Measurements from ENCODE around the gene RIMBP2. TPM values are rescaled to one million over a fixed set of nuclear protein-coding genes. Genes with fewer than 3 reads are reported as not detected.

The RIMBP2 gene
- total and polyA plus RNA-seq, 7 experiments from 2014 or later: 0.05 TPM; not detected in 6

DNA sequence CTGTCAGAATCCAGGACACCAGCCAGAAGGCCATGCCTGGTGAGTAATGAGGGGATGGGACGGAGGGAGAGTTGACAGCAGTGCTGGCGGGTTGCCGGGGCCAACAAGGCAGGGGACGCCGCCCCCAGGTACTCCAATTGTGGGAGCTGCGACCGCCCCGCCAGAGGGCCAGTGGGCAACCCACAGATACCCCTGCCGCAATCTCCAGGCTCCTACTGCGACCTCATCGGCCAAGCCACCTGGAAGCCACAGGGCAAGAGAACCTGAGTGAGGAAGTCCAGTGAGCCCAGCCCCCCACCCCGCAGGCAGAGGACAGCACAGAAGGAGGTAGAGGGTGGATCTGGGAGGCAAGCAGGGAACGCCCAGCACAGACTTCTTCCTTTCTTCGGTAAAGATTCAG is 103.0 kb downstream of the RIMBP2 start:
- intact Hi-C loops (cut with micrococcal nuclease): no loop called here
- Mint-ChIP-seq H3K4me3 (no peak overlapping the region), H3K9me3 (peaks cover 0 to 2% (median 0%) of the 10 kb centered on the region in 11 donors), H3K4me1 (peaks cover 0 to 1% (median 0%) of the 10 kb centered on the region in 7 donors), H3K36me3 (no peaks in the 10 kb centered on the region), H3K27ac (no peak overlapping the region), H3K27me3 (peaks cover 0 to 7% (median 0%) of the 10 kb centered on the region in 5 donors)
- H3K9me3 ChIP-seq (ENCODE audit: control insufficient read depth in 2 of 3, low read length in 3 of 3): no peaks in the 10 kb centered on the region
- DNase-seq: no peak
- no peak overlapping the region for H3K4me3 ChIP-seq (ENCODE audit: low read length)
- no peaks in the 10 kb centered on the region for H3K4me1 ChIP-seq (ENCODE audit: control insufficient read depth in 2 of 2, insufficient read depth in 2 of 2, low read length in 2 of 2)
- ATAC-seq: no peak
- ChIA-PET POLR2A (no interaction called here), CTCF (no interaction called here)
- H3K36me3 ChIP-seq (ENCODE audit: control insufficient read depth in 2 of 3, insufficient read depth in 3 of 3, low read length in 3 of 3): no peaks in the 10 kb centered on the region
- no peak overlapping the region for H3K27ac ChIP-seq (ENCODE audit: low read depth, low read length)
- H3K27me3 ChIP-seq (ENCODE audit: control insufficient read depth in 2 of 2, insufficient read depth in 2 of 2, low read length in 2 of 2): no peaks in the 10 kb centered on the region

DNA sequence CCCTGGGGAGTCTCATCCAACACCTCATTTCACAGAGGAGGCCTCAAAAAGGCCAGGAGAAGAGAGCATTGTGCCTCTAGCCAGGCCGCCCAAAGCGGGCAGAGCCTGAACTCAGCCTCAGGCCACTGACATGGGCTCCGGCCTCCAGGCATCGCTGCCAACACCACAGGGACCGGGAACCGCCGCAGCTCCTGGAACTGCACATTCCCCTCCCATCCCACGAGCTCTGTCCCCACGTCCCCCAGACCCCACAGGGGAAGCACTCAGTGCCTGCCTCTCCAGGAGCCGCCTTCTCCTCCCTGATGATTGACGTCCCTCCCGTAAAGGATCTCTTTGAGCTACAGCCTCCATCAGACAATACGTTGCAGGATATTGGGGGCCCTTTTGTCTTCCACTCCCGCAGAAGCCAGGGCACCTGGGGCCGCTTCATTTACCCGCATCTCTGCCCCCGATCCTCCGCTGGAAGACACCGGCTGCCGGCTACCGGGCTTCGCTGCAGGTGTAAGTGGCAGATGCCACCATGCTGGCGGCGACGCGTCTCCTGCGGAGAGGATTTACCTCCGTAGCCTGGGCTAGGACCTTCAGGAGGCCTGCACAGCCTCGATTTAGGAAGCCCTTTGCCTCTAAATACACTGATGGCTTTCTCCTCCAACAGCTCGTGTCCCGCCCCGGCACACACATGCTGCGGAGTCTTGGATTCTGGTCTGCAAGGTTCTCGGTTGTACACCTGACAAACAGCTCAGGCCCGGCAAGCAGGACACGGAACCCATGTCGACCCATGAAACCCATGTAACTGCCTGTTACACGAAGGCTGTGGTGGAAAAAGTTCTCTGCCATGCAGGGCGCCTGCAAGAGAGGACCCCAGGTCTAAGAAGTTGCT is 104.8 kb downstream of the RIMBP2 start:
- no peaks in the 10 kb centered on the region for H3K9me3 ChIP-seq (ENCODE audit: control insufficient read depth in 2 of 3, low read length in 3 of 3)
- no peak overlapping the region for H3K4me3 Mint-ChIP-seq
- H3K36me3 Mint-ChIP-seq: no peaks in the 10 kb centered on the region
- H3K36me3 ChIP-seq (ENCODE audit: control insufficient read depth in 2 of 3, insufficient read depth in 3 of 3, low read length in 3 of 3): no peaks in the 10 kb centered on the region
- ChIA-PET CTCF (no interaction called here), POLR2A (no interaction called here)
- peaks cover 0 to 4% (median 0%) of the 10 kb centered on the region in 5 donors for H3K27me3 Mint-ChIP-seq
- no peak overlapping the region for H3K27ac Mint-ChIP-seq
- DNase-seq (no peak), ATAC-seq (no peak)
- intact Hi-C loops (cut with micrococcal nuclease): no loop called here
- H3K27me3 ChIP-seq (ENCODE audit: control insufficient read depth in 2 of 2, insufficient read depth in 2 of 2, low read length in 2 of 2): no peaks in the 10 kb centered on the region
- H3K27ac ChIP-seq (ENCODE audit: low read depth, low read length): no peak overlapping the region
- peaks cover 0 to 1% (median 0%) of the 10 kb centered on the region in 7 donors for H3K4me1 Mint-ChIP-seq
- H3K4me1 ChIP-seq (ENCODE audit: control insufficient read depth in 2 of 2, insufficient read depth in 2 of 2, low read length in 2 of 2): no peaks in the 10 kb centered on the region
- no peak overlapping the region for H3K4me3 ChIP-seq (ENCODE audit: low read length)
- peaks cover 0 to 2% (median 0%) of the 10 kb centered on the region in 11 donors for H3K9me3 Mint-ChIP-seq

DNA sequence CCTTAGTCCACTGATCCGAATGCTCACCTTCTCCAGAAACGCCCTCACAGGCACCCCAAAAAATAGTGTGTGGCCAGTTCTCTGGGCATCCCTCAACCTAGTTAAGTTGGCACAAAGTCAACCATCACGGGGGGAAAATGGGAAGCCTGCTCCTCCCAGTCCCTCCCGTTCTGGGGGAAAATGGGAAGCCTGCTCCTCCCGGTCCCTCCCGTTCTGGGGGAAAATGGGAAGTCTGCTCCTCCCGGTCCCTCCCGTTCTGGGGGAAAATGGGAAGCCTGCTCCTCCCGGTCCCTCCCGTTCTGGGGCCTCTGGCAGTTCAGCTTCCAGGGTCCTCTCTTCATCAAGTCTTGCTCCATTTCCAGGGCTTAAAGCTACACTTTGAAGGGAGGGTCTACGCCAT is 106.1 kb downstream of the RIMBP2 start:
- Mint-ChIP-seq H3K4me1 (peaks cover 0 to 1% (median 0%) of the 10 kb centered on the region in 7 donors), H3K27me3 (no peaks in the 10 kb centered on the region), H3K36me3 (no peaks in the 10 kb centered on the region), H3K27ac (no peak overlapping the region), H3K9me3 (no peaks in the 10 kb centered on the region), H3K4me3 (no peak overlapping the region)
- Histone ChIP-seq H3K27me3 (ENCODE audit: control insufficient read depth in 2 of 2, insufficient read depth in 2 of 2, low read length in 2 of 2) (no peaks in the 10 kb centered on the region), H3K36me3 (ENCODE audit: control insufficient read depth in 2 of 3, insufficient read depth in 3 of 3, low read length in 3 of 3) (no peaks in the 10 kb centered on the region), H3K4me3 (ENCODE audit: low read length) (no peak overlapping the region), H3K4me1 (ENCODE audit: control insufficient read depth in 2 of 2, insufficient read depth in 2 of 2, low read length in 2 of 2) (no peaks in the 10 kb centered on the region), H3K27ac (ENCODE audit: low read depth, low read length) (no peak overlapping the region), H3K9me3 (ENCODE audit: control insufficient read depth in 2 of 3, low read length in 3 of 3) (no peaks in the 10 kb centered on the region)
- intact Hi-C loops (cut with micrococcal nuclease): no loop called here
- CTCF ChIA-PET: no interaction called here
- DNase-seq: no peak
- POLR2A ChIA-PET: interaction anchor here (0.7 kb wide), 1 partner anchor 43 kb away, joined by 5 read pairs; no protein-coding TSS in a partner anchor
- no peak for ATAC-seq

DNA sequence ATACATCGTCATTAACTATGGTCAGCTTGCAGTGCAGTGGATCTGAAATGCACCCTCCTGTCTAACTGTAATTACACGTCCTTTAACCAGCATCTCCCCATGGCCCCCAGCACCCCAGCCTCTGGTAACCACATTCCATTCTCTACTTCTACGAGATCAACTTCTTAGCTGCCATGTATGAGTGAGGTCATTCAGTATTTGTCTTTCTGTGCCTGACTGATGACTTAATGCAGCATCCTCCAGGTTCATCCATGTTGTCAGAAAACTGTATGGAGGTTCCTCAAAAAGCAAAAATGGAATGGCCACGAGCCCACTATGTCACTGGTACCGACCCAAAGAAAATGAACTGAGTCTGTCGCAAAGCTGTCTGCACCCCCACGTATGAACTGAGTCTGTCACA is 107.3 kb downstream of the RIMBP2 start:
- Histone ChIP-seq H3K4me3 (ENCODE audit: low read length) (no peak overlapping the region), H3K36me3 (ENCODE audit: control insufficient read depth in 2 of 3, insufficient read depth in 3 of 3, low read length in 3 of 3) (no peaks in the 10 kb centered on the region), H3K9me3 (ENCODE audit: control insufficient read depth in 2 of 3, low read length in 3 of 3) (no peaks in the 10 kb centered on the region), H3K27ac (ENCODE audit: low read depth, low read length) (no peak overlapping the region), H3K27me3 (ENCODE audit: control insufficient read depth in 2 of 2, insufficient read depth in 2 of 2, low read length in 2 of 2) (no peaks in the 10 kb centered on the region), H3K4me1 (ENCODE audit: control insufficient read depth in 2 of 2, insufficient read depth in 2 of 2, low read length in 2 of 2) (no peaks in the 10 kb centered on the region)
- H3K4me1 Mint-ChIP-seq: peaks cover 0 to 1% (median 0%) of the 10 kb centered on the region in 7 donors
- H3K9me3 Mint-ChIP-seq: no peaks in the 10 kb centered on the region
- no peak overlapping the region for H3K27ac Mint-ChIP-seq
- no peak overlapping the region for H3K4me3 Mint-ChIP-seq
- no peak for ATAC-seq
- POLR2A ChIA-PET: no interaction called here
- H3K27me3 Mint-ChIP-seq: no peaks in the 10 kb centered on the region
- CTCF ChIA-PET: no interaction called here
- intact Hi-C loops (cut with micrococcal nuclease): no loop called here
- no peaks in the 10 kb centered on the region for H3K36me3 Mint-ChIP-seq
- no peak for DNase-seq

DNA sequence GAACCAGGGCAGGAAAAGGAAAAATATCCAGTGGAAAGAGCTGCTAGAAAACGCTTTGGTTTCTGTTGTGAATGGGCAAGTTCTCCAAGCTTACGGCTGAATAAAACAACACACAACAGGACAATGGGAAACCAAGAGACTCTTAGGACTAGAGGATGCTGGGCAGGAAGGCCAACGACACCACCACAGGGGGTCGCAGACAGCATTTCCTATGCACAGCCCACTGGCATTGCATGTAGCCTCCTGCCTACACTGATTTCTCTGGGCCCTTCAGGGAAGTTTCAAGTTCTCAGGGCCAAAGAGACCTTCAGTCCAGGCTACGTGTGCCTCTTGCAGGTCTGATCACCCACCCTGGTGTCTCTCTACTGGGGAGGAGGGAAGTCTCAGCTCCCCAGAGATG is 108.0 kb downstream of the RIMBP2 start:
- Histone ChIP-seq H3K4me3 (ENCODE audit: low read length) (no peak overlapping the region), H3K27me3 (ENCODE audit: control insufficient read depth in 2 of 2, insufficient read depth in 2 of 2, low read length in 2 of 2) (no peaks in the 10 kb centered on the region), H3K4me1 (ENCODE audit: control insufficient read depth in 2 of 2, insufficient read depth in 2 of 2, low read length in 2 of 2) (no peaks in the 10 kb centered on the region), H3K9me3 (ENCODE audit: control insufficient read depth in 2 of 3, low read length in 3 of 3) (no peaks in the 10 kb centered on the region), H3K27ac (ENCODE audit: low read depth, low read length) (no peak overlapping the region), H3K36me3 (ENCODE audit: control insufficient read depth in 2 of 3, insufficient read depth in 3 of 3, low read length in 3 of 3) (no peaks in the 10 kb centered on the region)
- H3K9me3 Mint-ChIP-seq: no peaks in the 10 kb centered on the region
- ATAC-seq: no peak
- DNase-seq: no peak
- no peak overlapping the region for H3K27ac Mint-ChIP-seq
- no peaks in the 10 kb centered on the region for H3K27me3 Mint-ChIP-seq
- H3K4me3 Mint-ChIP-seq: no peak overlapping the region
- peaks cover 0 to 1% (median 0%) of the 10 kb centered on the region in 7 donors for H3K4me1 Mint-ChIP-seq
- ChIA-PET POLR2A (no interaction called here), CTCF (no interaction called here)
- no peaks in the 10 kb centered on the region for H3K36me3 Mint-ChIP-seq
- intact Hi-C loops (cut with micrococcal nuclease): no loop called here

DNA sequence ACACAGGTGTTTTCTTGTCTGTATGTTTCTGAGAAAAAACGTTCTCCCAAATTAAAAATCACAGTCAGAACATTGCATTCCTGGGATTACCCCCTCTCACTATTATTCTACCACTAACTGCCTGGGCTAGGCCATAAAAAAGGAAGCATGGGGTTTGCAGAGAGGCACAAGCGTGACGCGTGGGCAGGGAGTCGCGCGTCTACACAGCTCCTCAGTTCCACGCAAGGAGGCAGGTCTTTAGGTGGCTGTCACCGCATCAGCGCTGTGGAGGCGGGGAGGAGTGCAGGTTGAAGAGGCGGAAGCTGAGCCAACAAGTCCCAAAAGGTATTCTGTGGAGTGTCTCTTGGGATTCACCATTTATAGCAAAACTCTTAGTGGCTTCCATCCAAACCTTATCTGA is 109.9 kb downstream of the RIMBP2 start:
- POLR2A ChIA-PET: no interaction called here
- CTCF ChIA-PET: no interaction called here
- Mint-ChIP-seq H3K36me3 (no peaks in the 10 kb centered on the region), H3K27ac (no peak overlapping the region), H3K27me3 (no peaks in the 10 kb centered on the region), H3K4me3 (no peak overlapping the region), H3K9me3 (no peaks in the 10 kb centered on the region), H3K4me1 (peaks cover 0 to 1% (median 0%) of the 10 kb centered on the region in 7 donors)
- no peak for ATAC-seq
- H3K27ac ChIP-seq (ENCODE audit: low read depth, low read length): no peak overlapping the region
- no peak for DNase-seq
- H3K9me3 ChIP-seq (ENCODE audit: control insufficient read depth in 2 of 3, low read length in 3 of 3): no peaks in the 10 kb centered on the region
- intact Hi-C loops (cut with micrococcal nuclease): no loop called here
- H3K36me3 ChIP-seq (ENCODE audit: control insufficient read depth in 2 of 3, insufficient read depth in 3 of 3, low read length in 3 of 3): no peaks in the 10 kb centered on the region
- H3K4me1 ChIP-seq (ENCODE audit: control insufficient read depth in 2 of 2, insufficient read depth in 2 of 2, low read length in 2 of 2): no peaks in the 10 kb centered on the region
- no peaks in the 10 kb centered on the region for H3K27me3 ChIP-seq (ENCODE audit: control insufficient read depth in 2 of 2, insufficient read depth in 2 of 2, low read length in 2 of 2)
- no peak overlapping the region for H3K4me3 ChIP-seq (ENCODE audit: low read length)

DNA sequence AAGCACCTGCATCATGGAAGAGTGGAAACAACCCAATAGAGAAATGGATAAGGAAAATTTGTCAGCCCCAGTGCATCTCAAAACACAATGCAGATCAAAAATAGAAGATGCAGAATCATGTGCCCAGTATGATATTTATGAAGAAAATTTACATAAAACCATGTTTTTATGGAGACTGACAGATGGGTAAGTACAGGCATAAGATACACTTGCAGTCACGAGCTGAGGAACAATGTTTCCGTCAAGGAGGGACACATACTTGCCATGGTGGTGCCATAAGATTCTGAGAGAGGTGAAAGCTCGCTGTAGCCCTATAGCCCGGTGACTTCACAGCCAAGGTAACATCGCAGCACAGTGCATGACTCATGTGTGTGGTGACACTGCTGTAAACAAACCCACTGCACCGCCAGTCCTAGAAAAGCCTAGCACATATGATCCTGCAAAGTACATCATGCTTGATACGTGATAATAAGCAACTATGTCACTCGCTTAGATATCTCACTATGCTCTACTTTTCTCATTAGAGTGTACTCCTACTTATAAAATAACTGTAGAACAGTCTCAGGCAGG is 112.6 kb downstream of the RIMBP2 start:
- intact Hi-C loops (cut with micrococcal nuclease): no loop called here
- CTCF ChIA-PET: no interaction called here
- H3K4me1 Mint-ChIP-seq: no peaks in the 10 kb centered on the region
- H3K36me3 Mint-ChIP-seq: no peaks in the 10 kb centered on the region
- H3K9me3 Mint-ChIP-seq: peaks cover 0 to 8% (median 3%) of the 10 kb centered on the region in 11 donors
- H3K27ac Mint-ChIP-seq: no peak overlapping the region
- POLR2A ChIA-PET: no interaction called here
- Histone ChIP-seq H3K36me3 (ENCODE audit: control insufficient read depth in 2 of 3, insufficient read depth in 3 of 3, low read length in 3 of 3) (no peaks in the 10 kb centered on the region), H3K4me1 (ENCODE audit: control insufficient read depth in 2 of 2, insufficient read depth in 2 of 2, low read length in 2 of 2) (no peaks in the 10 kb centered on the region), H3K27ac (ENCODE audit: low read depth, low read length) (no peak overlapping the region), H3K4me3 (ENCODE audit: low read length) (no peak overlapping the region), H3K9me3 (ENCODE audit: control insufficient read depth in 2 of 3, low read length in 3 of 3) (no peaks in the 10 kb centered on the region), H3K27me3 (ENCODE audit: control insufficient read depth in 2 of 2, insufficient read depth in 2 of 2, low read length in 2 of 2) (no peaks in the 10 kb centered on the region)
- ATAC-seq: no peak
- H3K27me3 Mint-ChIP-seq: no peaks in the 10 kb centered on the region
- DNase-seq: no peak
- no peak overlapping the region for H3K4me3 Mint-ChIP-seq

Data from naive thymus-derived CD4-positive, alpha-beta T cell (primary cell).